Ovary (tissue), 3 donors: Measurements from ENCODE around the gene UTP18.

Experiments used
- CTCF ChIP-seq, 3 donors: fragments of 450-650 bp in 2 of 3; fragments of 200-600 bp in 1 of 3; IDR thresholded peaks; one replicate each; pipeline versions ENCODE4 v1.5.1 to v1.8.0; 2016 to 2022; ENCODE audit warnings: antibody characterized with exemption in 3 of 3, mild to moderate bottlenecking in 1 of 3
- POLR2A ChIP-seq: fragments of 450-650 bp; IDR thresholded peaks from one replicate; pipeline ENCODE4 v1.6.1; 2017; ENCODE audit warnings: antibody characterized with exemption, mild to moderate bottlenecking, moderate library complexity
- donor health status: DM: no; HTN: no; CAD: no.

GRCh38 chr17:51335006-51335590, 74.8 kb downstream of the UTP18 start:
- no peak for TF ChIP-seq CTCF (IDR thresholded peaks at IDR 0.05)
- TF ChIP-seq POLR2A, result no peak
